HG03066 (cell line): Measurements from ENCODE around the gene CREG2.
"Not testable (repeated sequence)": the region's sequence is repeated elsewhere in the genome, so short reads cannot be mapped to it uniquely, and the experiment has no call there.

Experiments
- ATAC-seq: cut with Tn5 transposase; IDR thresholded peaks from one replicate; pipeline ENCODE4 v1.9.1; 2021; ENCODE audit warnings: low read depth; ENCODE audit not compliant: unreplicated experiment

Gene CREG2

GRCh38 chr2:101375653-101376052, 11.7 kb downstream of the CREG2 start:
- no peak for ATAC-seq

DNA sequence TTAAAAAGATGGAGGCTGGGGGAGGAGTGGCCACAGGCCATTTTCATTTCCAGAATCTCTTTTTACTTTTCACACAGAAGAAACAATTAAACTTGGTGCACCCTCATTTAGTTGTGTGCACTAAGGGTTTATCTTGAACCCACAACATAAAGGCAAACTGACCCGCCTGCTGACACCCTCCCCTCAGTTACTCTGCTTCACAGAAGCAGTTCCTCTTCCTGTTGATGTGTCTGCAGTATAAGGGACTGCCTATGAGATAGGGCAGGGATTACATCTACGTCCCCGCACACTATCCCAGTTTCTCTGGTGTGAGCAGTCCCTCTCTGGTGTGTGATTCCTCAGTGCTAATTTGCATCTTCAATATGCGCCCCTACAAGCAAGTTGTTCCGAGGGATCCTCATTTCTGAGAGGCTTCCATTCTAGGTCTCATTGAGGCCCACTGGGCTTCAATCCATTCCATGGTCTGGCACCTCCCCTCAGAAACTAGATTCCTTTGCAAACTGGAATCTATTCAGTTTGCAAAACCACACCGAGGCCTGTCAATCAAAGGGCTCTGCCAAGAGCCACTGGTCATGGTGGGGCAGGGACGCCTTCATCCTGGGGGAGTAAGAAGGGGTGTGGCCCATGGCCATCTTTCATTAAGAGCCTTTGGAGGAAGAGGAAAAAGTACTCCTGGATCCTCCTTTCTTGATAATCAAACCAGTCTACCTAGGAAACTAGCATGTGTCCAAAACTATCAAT, 12.3 kb downstream of the CREG2 start:
- ATAC-seq = no peak

DNA sequence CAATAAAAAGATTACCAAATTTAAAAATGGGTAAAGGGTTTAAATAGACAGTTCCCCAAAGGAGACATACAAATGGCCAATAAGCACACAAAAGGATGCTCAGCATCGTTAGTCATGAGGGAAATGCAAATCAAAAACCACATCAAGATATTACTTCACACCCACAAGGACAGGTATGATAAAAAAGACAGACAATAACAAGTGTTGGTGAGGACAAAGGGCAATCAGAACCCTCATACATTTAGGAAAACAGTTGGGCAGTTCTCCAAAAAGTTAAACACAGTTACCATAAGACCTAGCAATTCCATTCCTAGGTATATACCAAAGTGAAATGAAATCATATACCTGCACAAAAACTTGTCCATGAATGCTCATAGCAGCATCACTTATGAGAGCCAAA, 14.5 kb downstream of the CREG2 start:
- ATAC-seq = no peak

DNA sequence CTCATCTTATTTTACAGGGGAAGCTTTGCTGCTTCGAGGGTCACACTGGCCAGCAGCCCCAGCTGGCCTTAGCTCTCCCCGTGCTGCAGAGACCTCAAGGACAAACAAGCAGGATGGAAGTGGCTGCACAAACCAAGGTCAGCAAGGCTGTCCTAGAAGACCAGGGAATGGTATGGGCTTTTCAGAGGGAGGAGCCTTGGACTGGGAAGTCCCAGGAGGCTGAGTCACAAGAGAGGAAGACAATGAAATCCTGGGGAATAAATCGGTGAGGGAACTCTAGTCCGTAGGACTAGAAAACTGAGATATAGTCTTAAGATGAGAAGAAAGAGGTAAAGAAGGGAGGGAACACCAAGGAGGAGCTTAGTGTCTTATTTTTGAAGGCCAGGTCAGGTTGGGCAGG, 15.7 kb downstream of the CREG2 start:
- ATAC-seq = no peak

- ATAC-seq = no peak
Measured at GRCh38 chr2:101369100-101369499, 18.2 kb downstream of the CREG2 start.

DNA sequence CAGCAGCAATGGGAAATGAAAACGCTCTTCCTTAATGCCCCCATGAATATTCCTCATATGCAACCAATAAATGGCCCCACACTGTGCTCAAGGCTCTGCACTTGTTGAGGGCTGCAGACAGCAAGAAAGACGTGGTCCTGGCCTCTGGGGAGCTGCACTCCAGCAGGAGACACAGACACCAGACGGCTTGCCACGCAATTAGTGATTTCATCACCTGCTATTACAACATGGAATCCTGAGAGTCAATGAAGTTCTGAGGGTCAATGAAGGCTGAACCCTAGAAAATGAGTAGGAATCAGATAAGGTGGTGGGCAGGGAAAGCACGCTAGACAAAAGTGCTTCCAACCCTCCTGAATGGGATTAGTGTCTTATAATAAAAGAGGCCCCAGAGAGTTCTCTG, 18.9 kb downstream of the CREG2 start:
- no peak for ATAC-seq

DNA sequence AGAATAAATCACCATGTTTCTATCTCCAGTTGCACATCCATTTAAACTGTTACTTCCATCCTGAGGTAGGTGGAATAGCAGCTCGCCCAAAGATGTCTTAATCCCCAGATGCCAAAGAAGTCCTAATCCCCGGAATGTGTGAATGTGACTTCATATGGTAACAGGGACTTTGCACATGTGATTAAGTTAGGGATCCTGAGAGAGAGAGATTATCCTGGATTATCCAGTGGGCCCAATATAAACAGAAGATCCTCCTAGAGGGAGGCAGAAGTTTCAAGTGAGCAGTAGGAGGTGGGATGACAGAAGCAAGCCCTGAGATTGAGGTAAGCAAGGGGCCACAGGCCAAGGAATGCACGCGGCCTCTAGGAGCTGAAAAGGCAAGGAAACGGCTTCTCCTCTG, 19.8 kb downstream of the CREG2 start:
- ATAC-seq = no peak

DNA sequence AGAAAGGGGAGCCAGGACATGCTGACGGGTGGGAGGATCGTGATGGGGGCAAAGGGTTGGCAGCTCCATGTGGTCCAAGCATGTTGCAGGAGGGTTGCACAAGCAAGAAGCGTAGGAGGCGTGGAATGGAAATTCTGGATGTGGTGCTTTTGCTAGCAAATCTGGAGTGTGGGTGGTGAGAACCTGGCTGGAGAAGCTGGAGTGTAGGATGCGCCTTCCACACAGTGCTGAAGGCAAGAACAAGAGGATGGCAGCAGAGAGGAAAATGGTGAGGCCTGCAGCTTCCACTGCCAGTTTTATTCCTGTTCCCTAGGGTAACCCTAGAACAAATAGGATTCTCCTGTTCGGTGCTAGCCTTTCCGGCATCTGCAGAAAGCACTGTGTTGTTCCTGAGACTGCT, 22.4 kb downstream of the CREG2 start:
- no peak for ATAC-seq

GRCh38 chr2:101362777-101363176, 24.5 kb downstream of the CREG2 start:
- no peak for ATAC-seq

GRCh38 chr2:101362316-101362715, 25.0 kb downstream of the CREG2 start:
- ATAC-seq = no peak

DNA sequence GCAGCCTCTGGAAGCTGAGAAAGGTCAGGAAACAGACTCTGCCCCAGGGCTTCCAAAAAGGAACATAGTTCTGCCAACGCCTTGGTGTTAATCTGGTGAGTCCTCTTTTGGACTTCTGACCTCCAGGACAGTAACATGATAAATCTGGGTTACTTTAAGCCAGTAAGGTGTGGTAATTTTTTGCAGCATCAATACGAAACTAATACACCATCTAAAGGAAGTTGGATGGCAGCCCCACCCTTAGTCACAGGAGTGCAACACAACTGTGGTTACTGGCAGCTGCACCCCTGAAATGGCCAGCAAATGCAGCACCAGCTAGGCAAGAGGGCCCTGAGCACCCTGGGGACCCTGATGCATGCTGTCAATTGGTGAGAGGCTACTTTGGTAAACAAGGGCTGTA, 25.8 kb downstream of the CREG2 start:
- no peak for ATAC-seq

DNA sequence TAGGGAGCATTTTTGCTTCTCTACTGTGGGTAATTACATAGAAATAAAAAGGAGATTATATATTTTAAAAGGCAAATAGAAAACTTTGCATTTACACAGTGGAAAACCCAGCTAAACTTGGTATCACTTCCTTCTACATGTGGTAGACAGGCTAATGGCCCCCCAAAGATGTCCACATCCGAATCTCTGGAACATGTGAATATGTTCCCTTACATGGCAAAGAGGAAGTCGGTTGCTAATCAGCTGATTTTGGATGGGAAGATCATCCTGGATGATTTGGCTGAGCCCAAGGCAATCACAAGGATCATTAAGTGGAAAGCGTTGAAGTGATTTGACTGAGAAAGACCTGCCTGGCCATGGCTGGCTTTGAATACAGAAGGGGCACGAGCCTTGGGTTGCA, 26.2 kb downstream of the CREG2 start:
- no peak for ATAC-seq

GRCh38 chr2:101360232-101360631, 27.1 kb downstream of the CREG2 start:
- no peak for ATAC-seq

- ATAC-seq = no peak
Measured at GRCh38 chr2:101359410-101359954, 27.8 kb downstream of the CREG2 start.

- no peak for ATAC-seq
Measured at GRCh38 chr2:101357376-101357775, 29.9 kb downstream of the CREG2 start.

GRCh38 chr2:101356521-101356920, 30.8 kb downstream of the CREG2 start:
- ATAC-seq = no peak

DNA sequence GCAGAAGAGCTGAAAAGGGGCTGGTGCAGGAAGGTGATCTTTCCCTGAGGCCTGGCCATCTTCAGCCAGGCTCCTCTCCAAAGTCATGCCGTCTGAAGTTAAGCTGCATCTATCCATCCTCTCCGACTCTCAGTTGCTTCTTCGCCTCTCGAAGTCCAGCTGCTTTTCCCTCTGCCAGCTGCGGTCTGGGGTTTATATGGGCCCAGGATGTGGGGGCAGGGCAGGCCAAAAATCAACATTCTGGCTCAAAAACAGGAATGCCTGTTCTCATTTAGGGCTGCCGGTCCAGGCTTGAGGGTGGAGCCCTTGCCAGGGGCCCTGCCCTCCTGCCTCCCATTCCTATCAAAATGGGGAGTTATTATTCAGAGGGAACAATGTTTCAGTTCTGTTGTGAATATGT, 31.2 kb downstream of the CREG2 start:
- ATAC-seq = no peak

GRCh38 chr2:101355401-101356054, 31.8 kb downstream of the CREG2 start:
- no peak for ATAC-seq

DNA sequence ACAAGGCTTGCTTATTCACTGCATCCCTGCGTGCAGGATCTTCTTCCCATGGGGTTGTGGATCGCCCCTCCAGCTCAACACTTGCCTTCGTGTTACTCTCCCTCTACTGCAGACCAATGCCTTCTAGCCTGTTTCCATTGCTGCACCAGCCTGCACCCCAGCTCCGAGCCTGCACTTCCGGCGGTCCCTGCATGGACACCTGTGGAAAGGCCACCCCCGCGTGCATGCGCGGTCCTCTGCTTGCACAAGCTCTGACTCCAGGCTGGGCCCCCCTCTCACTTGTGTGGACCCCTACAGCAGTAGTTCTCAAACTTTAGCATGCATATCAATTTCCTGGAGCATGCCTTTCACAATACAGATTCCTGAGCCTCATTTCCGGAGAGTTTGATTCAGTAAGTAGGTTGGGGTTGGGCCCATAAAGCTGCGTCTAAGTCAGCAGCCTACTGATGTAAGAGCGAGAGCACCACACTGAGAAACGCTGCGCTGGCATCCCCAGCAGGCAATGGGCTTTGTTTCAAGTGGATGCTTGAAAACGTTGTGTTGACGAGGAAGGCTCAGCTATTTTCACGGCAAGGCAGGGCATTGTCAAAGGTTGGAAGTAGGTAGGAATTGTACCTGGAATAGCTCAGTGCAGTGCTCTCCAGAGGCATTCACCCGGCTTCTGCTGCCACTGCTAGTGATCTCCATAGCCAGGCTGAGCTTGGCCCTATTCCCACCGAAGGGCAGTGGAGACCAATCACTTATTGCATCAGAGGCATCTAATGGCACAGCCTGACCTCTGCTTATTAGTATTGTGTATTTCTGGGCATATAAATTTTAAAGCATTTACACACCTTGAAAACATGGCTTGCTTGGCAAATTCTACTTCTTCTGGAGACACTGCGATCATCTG, 32.6 kb downstream of the CREG2 start:
- no peak for ATAC-seq

DNA sequence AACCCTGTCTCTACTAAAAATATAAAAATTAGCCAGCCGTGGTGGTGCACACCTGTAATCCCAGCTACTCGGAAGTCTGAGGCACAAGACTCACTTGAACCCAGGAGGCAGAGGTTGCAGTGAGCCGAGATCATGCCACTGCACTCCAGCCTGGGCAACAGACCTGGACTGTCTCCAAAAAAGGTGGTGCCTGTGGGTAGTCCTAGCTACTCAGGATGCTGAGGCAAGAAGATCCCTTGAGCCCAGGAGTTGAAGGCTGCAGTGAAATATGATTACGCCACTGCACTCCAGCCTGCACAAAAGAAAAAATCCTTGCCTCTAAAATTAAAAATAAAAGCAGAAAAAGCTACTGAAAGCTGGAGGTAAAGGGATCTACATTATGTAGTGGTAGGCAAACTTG, 34.7 kb downstream of the CREG2 start:
- ATAC-seq = not testable (repeated sequence)

- ATAC-seq = no peak
Measured at GRCh38 chr2:101351207-101351606, 36.1 kb downstream of the CREG2 start.
